ENCODE data around the gene STPG3.

Gene STPG3

GRCh38 chr9:137295849-137296669 lies 45.0 kb downstream of the STPG3 start:
- no peaks in the 10 kb centered on the region for H3F3A ChIP-seq (ENCODE audit: insufficient read depth, low read length)
- H3K4me2 ChIP-seq (ENCODE audit: low read depth, low read length) = no peak overlapping the region
- no peaks in the 10 kb centered on the region for H3K9me3 ChIP-seq (replicated peaks; ENCODE audit: insufficient read depth, low read length)
- no peaks in the 10 kb centered on the region for H3K36me3 ChIP-seq (replicated peaks; ENCODE audit: insufficient read depth, low read length)
- H3K9ac ChIP-seq (ENCODE audit: low read length) = no peak overlapping the region
- TF ChIP-seq EZH2phosphoT487 (IDR thresholded peaks at IDR 0.05; ENCODE audit: low read length) (no peak), EZH2 (optimal IDR thresholded peaks at IDR 0.05; ENCODE audit: low read depth, low read length) (no peak), CTCF (IDR thresholded peaks at IDR 0.05; ENCODE audit: low read length) (no peak)
- H3K4me3 ChIP-seq (ENCODE audit: low read length) = no peak overlapping the region
- no peaks in the 10 kb centered on the region for H4K20me1 ChIP-seq (ENCODE audit: insufficient read depth, low read length)
- H3K79me2 ChIP-seq (ENCODE audit: low read length) = no peaks in the 10 kb centered on the region
- H3K27me3 ChIP-seq (replicated peaks; ENCODE audit: insufficient read depth, low read length) = peaks cover 82% of the 10 kb centered on the region
- H3K4me1 ChIP-seq (ENCODE audit: low read length) = no peaks in the 10 kb centered on the region
- no peaks in the 10 kb centered on the region for H3K9me2 ChIP-seq (replicated peaks; ENCODE audit: insufficient read depth, low read length)
- H2AFZ ChIP-seq (ENCODE audit: low read length) = no peak overlapping the region
- no peak overlapping the region for H3K27ac ChIP-seq (ENCODE audit: low read length)
- no peak for DNase-seq

- H3K4me3 ChIP-seq (ENCODE audit: low read length) = no peak overlapping the region
- no peak overlapping the region for H3K4me2 ChIP-seq (ENCODE audit: low read depth, low read length)
- H3K36me3 ChIP-seq (replicated peaks; ENCODE audit: insufficient read depth, low read length) = no peaks in the 10 kb centered on the region
- DNase-seq = no peak
- no peaks in the 10 kb centered on the region for H3K9me2 ChIP-seq (replicated peaks; ENCODE audit: insufficient read depth, low read length)
- H3K79me2 ChIP-seq (ENCODE audit: low read length) = no peaks in the 10 kb centered on the region
- H2AFZ ChIP-seq (ENCODE audit: low read length) = no peak overlapping the region
- H3K9ac ChIP-seq (ENCODE audit: low read length) = no peak overlapping the region
- H3K27ac ChIP-seq (ENCODE audit: low read length) = no peak overlapping the region
- H3F3A ChIP-seq (ENCODE audit: insufficient read depth, low read length) = no peaks in the 10 kb centered on the region
- peaks cover 82% of the 10 kb centered on the region for H3K27me3 ChIP-seq (replicated peaks; ENCODE audit: insufficient read depth, low read length)
- TF ChIP-seq EZH2phosphoT487 (IDR thresholded peaks at IDR 0.05; ENCODE audit: low read length) = no peak
- no peak for TF ChIP-seq EZH2 (optimal IDR thresholded peaks at IDR 0.05; ENCODE audit: low read depth, low read length)
- no peak for TF ChIP-seq CTCF (IDR thresholded peaks at IDR 0.05; ENCODE audit: low read length)
- H3K4me1 ChIP-seq (ENCODE audit: low read length) = 0 out of 2 replicates have a peak, but pooled peaks cover 3% of the 10 kb centered on the region
- H3K9me3 ChIP-seq (replicated peaks; ENCODE audit: insufficient read depth, low read length) = no peaks in the 10 kb centered on the region
- H4K20me1 ChIP-seq (ENCODE audit: insufficient read depth, low read length) = no peaks in the 10 kb centered on the region
Measured at GRCh38 chr9:137296670-137297664, 45.9 kb downstream of the STPG3 start.

- Histone ChIP-seq H3K27ac (ENCODE audit: low read length) (no peak overlapping the region), H3K9me3 (replicated peaks; ENCODE audit: insufficient read depth, low read length) (no peaks in the 10 kb centered on the region), H3F3A (ENCODE audit: insufficient read depth, low read length) (peaks cover 5% of the 10 kb centered on the region; the same call in 1 of the 2 replicates), H3K9ac (ENCODE audit: low read length) (no peak overlapping the region), H3K27me3 (replicated peaks; ENCODE audit: insufficient read depth, low read length) (peaks cover 73% of the 10 kb centered on the region), H3K4me1 (ENCODE audit: low read length) (0 out of 2 replicates have a peak, but pooled peaks cover 3% of the 10 kb centered on the region), H3K79me2 (ENCODE audit: low read length) (no peaks in the 10 kb centered on the region), H3K9me2 (replicated peaks; ENCODE audit: insufficient read depth, low read length) (no peaks in the 10 kb centered on the region), H2AFZ (ENCODE audit: low read length) (no peak overlapping the region), H3K36me3 (replicated peaks; ENCODE audit: insufficient read depth, low read length) (no peaks in the 10 kb centered on the region), H3K4me3 (ENCODE audit: low read length) (no peak overlapping the region), H4K20me1 (ENCODE audit: insufficient read depth, low read length) (no peaks in the 10 kb centered on the region), H3K4me2 (ENCODE audit: low read depth, low read length) (no peak overlapping the region)
- no peak for DNase-seq
- TF ChIP-seq EZH2 (optimal IDR thresholded peaks at IDR 0.05; ENCODE audit: low read depth, low read length) = no peak
- TF ChIP-seq EZH2phosphoT487 (IDR thresholded peaks at IDR 0.05; ENCODE audit: low read length) = no peak
- no peak for TF ChIP-seq CTCF (IDR thresholded peaks at IDR 0.05; ENCODE audit: low read length)
Measured at GRCh38 chr9:137297966-137298365, 46.9 kb downstream of the STPG3 start.

Data from MM.1S (cell line).